GM12891 (cell line): ENCODE results near the gene IL17D. TPM values are rescaled to one million over a fixed set of nuclear protein-coding genes. Genes with fewer than 3 reads are reported as not detected.

ENCODE experiments used
- DNase-seq: peaks from one replicate; pipeline ENCODE4 v3.0.0; 2011; ENCODE audit warnings: low spot score; ENCODE audit not compliant: insufficient read length
- FAIRE-seq: peaks from 2 replicates; lab custom pipeline; 2011; peaks lifted over from hg19 to GRCh38; lab: Jason Lieb, UNC
- PAX5 ChIP-seq: IDR thresholded peaks from 2 replicates; pipeline ENCODE4 v1.6.1; 2011; ENCODE audit warnings: low read length, moderate library complexity, mild to moderate bottlenecking; ENCODE audit not compliant: insufficient read depth, severe bottlenecking
- POLR2A ChIP-seq: IDR thresholded peaks from 2 replicates; pipeline ENCODE4 v1.6.1; 2011; ENCODE audit warnings: low read depth, low read length, control low read depth
- POLR2AphosphoS5 ChIP-seq: IDR thresholded peaks from 2 replicates; pipeline ENCODE4 v1.6.1; 2011; ENCODE audit warnings: low read depth, low read length, control low read depth
- POU2F2 ChIP-seq: IDR thresholded peaks from 2 replicates; pipeline ENCODE4 v1.6.1; 2011; ENCODE audit warnings: low read depth, mild to moderate bottlenecking, control low read depth, low read length, moderate library complexity
- SPI1 ChIP-seq: IDR thresholded peaks from 2 replicates; pipeline ENCODE4 v1.6.1; 2011; ENCODE audit warnings: low read depth, low read length, control low read depth
- TAF1 ChIP-seq: IDR thresholded peaks from 2 replicates; pipeline ENCODE4 v1.6.1; 2011; ENCODE audit warnings: low read depth, low read length, control low read depth
- polyA plus RNA-seq: library from polyadenylated mRNA; unstranded; fragments of >200 nt; gene quantifications from one replicate; pipeline ENCODE4 v1.2.1, GENCODE V29; 2012; ENCODE audit warnings: low read depth, missing spikeins, inconsistent platforms; ENCODE audit not compliant: missing spikeins

The IL17D gene, protein sequence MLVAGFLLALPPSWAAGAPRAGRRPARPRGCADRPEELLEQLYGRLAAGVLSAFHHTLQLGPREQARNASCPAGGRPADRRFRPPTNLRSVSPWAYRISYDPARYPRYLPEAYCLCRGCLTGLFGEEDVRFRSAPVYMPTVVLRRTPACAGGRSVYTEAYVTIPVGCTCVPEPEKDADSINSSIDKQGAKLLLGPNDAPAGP
- 1.3 TPM for polyA plus RNA-seq

DNA sequence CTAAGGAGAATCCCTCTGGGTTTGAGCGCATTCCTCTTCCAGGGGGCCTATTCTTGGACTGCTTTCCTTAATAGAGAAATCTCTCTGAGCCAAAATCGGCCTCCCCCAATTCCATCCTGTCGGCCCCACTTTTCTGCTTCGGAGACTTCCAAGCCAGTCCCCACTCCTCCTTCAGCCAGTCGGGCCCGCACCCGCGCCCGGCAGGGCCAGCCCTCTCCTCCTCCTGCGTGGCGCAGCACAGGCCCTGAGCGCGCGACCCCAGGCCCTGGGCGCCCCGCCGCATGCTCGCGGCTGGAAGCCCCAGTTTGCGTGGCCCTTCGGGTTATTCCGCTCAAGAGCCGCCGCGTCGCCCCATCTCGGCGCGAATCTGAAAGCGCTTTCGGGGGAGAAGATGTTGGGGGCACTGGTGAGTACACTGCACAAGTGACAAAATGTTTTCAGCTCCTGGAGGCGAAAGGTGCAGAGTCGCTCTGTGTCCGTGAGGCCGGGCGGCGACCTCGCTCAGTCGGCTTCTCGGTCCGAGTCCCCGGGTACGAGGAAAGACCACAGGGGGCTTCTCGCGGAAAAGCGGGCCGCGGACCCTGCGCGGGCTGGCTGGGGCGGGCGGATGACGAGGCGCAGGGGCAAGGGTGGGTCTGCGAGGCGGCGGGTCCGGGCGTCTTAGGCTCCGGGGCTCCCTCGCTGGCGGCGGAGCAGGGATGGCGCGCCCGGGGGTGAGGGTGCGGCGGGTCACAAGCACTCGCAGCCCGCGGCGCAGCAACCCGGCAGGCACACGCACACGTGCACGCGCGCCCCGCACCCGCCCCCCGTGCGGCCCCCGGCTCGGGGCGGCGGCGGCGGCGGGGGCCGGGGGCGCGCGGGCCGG is at the start of gene IL17D:
Gene IL17D, plus strand, starts transcription at position 785 of the 865 bp plus-strand sequence. CDS start 303 bp downstream, outside the sequence.
- peak; percentile 75 for FAIRE-seq
- peak; percentile 66 for DNase-seq
- TF ChIP-seq SPI1 (no peak), PAX5 (no peak), POLR2A (no peak), TAF1 (no peak), POU2F2 (no peak), POLR2AphosphoS5 (no peak)

DNA sequence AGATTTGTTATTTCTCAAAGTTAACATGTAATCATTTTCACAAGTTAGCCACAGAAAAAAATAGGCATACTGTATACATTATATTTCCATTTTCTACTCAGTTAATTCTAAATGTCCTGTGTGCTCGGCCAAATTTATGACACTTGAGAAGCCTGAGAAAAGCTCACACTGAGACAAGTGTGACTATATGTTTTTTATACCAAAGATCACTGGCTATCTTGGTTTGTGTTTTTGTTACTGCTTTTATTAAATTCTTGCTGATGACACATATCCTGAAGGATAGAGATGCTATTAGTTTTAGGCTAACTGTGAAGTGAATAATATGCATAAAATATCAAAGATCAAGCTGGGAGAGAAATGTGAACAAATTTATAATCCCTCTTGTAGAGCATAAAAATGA is 49.3 kb upstream of the IL17D start:
- DNase-seq (no peak), FAIRE-seq (no peak)
- TF ChIP-seq TAF1 (no peak), POU2F2 (no peak), SPI1 (no peak), PAX5 (no peak)

DNA sequence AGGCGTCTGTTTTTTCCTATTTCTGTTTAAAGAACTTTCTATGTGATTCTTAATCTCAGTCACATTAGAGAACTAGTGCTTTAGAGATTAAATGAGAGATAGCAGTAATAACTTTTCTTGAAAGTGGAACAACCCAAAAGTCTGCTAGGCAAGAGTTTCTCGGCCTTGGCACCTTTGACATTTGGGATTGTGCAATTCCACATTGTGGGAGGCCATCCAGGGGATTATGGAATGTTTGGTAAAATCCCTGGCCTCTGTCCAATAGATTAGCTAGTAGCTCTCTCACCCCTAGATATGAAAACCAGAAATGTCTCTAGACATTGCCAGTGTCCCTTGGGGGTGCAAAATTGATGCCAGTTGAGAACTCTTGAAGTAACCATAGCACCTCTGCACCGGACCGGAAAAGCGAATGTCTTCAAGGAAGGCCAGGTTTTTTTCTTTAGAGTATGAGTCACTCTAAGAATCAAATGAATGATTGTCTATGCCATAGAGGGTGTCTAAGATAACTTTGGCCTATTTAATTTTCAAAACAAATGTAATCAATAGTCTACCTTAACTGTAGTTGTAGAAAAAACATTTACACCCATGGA is 45.0 kb upstream of the IL17D start:
- FAIRE-seq (no peak), DNase-seq (no peak)
- TF ChIP-seq SPI1, result no peak
- TF ChIP-seq TAF1, result no peak
- no peak for TF ChIP-seq POLR2AphosphoS5
- TF ChIP-seq PAX5, result no peak
- no peak for TF ChIP-seq POLR2A
- no peak for TF ChIP-seq POU2F2

DNA sequence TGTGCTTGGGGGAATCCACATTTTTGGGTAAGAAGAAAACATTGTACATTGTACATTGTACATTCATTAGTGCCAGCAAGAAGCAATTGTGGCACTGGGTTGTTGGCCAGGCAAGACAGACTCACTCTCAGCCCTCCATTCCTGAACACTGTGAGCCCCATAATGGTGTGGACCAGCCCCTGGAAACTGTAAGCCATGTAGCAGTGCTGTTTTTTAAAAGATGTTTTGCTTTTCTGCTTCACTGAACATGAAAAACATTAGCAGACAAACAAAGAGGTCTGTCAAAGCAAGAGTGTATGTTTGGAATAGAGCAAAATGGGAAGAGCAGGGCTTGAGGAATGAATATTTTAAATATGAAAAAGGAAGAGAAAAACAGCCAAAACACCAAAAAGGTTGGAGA is 39.1 kb upstream of the IL17D start:
- DNase-seq (no peak), FAIRE-seq (no peak)
- TF ChIP-seq PAX5 (no peak), SPI1 (no peak), POLR2A (no peak), POLR2AphosphoS5 (no peak), TAF1 (no peak), POU2F2 (no peak)

DNA sequence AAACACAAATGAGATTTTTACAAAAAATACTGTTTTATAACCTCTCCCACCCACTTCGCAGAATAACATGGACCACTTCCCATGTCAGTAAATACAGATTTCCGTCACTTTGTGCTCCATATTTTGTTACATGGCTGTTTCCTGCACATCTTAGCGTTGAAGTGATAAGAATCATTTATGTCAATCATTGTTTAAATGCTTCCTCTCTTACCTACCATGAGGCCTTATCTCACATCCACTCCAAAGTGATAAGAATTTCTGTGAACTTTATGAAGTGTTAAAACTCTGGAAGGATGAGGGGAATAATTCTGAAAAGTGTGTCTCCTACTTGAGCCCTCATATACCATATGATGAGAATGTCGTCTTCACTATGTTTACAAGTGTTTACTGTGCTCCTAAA is 36.6 kb upstream of the IL17D start:
- no peak for DNase-seq
- TF ChIP-seq POLR2AphosphoS5 (no peak), POU2F2 (no peak), TAF1 (no peak), POLR2A (no peak), SPI1 (no peak), PAX5 (no peak)
- FAIRE-seq, result no peak

DNA sequence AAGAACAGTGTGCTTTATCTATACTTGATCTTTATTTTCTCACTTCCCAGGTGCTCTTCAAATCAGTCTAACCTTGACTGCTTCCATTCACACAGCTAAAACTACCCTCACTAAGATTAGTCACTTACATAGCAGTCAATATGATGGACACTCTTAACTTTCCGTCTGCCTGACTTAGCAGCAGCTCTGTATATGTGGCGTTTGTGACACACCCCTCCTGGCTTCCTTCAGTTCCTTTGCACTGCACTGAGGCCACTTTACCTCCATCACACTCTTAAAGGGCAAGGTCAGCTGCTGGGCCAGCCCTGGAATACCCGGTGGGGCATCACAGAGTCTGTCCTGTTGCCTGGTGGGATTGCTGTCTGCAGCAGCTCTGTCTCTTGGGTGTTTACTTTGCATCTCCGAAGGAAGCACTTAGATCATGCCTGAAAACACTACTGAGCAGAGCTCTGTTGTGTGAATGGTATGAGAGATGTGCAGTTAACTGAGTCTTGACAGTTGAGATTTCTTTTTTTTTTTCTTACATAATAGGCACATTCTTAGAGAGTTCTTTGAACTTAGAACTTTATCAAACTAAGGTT is 35.6 kb upstream of the IL17D start:
- FAIRE-seq (peak; percentile 28), DNase-seq (no peak)
- TF ChIP-seq TAF1 (no peak), POU2F2 (no peak)

DNA sequence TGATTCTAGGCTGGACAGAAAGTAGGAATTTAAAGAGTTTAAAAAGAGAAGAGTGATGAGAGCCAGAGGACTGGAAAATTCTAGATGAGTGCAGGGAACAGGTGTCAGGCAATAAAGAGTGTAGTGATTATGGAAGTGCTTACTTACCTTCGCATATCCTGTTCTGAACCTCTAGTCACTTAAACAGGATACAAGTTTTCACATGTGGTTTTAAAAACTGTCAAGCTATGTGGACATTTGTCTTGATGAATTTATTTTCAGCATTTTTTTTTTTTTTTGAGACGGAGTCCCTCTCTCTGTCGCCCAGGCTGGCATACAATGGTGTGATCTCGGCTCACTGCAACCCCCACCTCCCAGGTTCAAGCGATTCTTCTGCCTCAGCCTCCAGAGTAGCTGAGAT is 34.3 kb upstream of the IL17D start:
- FAIRE-seq, result no peak
- DNase-seq, result no peak
- TF ChIP-seq POLR2A (no peak), POU2F2 (no peak), POLR2AphosphoS5 (no peak), SPI1 (no peak), PAX5 (no peak), TAF1 (no peak)

DNA sequence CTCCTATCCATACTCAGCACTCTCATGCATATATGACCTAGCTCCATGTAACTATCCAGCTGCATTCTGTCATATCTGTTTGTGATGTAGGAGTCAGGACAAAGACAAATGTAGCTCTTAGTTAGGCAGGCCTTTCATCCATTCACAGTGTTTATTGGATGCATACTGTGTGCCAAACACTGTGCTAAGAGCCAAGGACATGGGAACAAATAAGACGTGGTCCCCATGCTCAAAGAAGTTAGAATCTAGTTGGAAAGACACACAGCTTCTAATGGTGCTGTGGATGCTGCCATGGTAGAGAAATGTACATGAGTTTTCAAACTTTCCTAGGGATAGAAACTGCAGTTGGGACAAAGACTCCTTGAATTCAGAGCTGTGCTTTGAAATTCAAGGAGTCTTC is 31.7 kb upstream of the IL17D start:
- TF ChIP-seq SPI1 (no peak), TAF1 (no peak), POU2F2 (no peak), POLR2AphosphoS5 (no peak), PAX5 (no peak), POLR2A (no peak)
- DNase-seq (no peak), FAIRE-seq (no peak)

DNA sequence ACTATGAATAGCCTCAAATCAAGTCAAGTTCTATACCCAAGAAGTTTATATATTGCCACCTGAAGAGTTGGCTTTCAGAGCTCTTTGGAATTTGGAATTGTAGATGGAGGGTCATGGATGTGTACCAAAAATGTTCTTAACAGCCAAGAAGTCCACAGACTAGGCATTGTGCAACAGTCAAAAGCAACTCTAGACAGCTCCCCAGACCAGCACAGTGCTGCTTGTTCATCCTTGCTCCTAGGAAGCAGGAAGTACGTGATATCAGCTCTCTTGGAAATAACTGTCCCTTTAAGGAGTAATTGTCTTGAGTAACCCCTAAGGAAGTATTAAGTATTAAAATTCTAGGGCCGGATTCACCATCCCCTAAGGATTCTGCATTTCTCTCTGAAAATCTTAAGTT is 30.7 kb upstream of the IL17D start:
- no peak for DNase-seq
- FAIRE-seq, result no peak
- TF ChIP-seq POU2F2, result no peak
- no peak for TF ChIP-seq POLR2A
- no peak for TF ChIP-seq PAX5
- TF ChIP-seq POLR2AphosphoS5, result no peak
- TF ChIP-seq SPI1, result no peak
- no peak for TF ChIP-seq TAF1
